ENCODE data around the gene BCL2.
A peak's percentile ranks its signal among the peaks of the same experiment; 100 is the strongest.
"Not testable (repeated sequence)": the region's sequence is repeated elsewhere in the genome, so short reads cannot be mapped to it uniquely, and the experiment has no call there.

BCL2 gene

DNA sequence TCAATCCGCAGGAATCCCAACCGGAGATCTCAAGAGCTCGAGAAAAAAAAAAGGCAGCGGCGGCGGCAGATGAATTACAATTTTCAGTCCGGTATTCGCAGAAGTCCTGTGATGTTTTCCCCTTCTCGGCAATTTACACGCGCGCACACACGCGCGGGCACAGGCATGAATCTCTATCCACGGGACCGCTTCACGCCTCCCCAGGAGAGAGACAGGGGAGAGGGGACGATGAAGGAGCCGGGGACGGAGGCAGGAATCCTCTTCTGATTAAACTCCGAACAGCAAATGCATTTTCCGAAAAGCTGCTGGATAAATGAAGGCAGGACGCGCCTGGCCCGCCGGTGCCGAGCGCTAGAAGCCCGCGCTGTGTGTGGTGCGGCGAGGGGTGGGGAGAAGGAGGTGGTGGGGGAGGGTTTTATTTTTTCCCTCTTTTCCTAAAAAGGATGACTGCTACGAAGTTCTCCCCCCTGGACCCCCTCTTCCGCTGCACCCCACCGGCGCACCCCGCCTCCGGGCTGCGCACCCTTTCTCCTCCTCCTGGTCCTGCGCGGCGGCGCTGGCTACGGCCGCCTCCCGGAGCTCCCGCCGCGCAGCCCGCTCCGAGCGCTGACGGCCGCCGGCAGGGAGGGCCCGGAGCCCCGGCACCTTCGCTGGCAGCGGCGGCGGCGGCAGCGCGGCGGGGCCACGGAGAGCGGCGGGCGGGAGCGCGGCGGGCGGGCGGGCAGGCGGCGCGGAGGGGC lies at the start of gene BCL2:
Gene BCL2, minus strand, starts transcription at position 387 of the 740 bp plus-strand sequence.
- FAIRE-seq: no peak

- FAIRE-seq: no peak
These were observed 49.0 kb upstream of the BCL2 start for GRCh38 chr18:63368611-63369010.

DNA sequence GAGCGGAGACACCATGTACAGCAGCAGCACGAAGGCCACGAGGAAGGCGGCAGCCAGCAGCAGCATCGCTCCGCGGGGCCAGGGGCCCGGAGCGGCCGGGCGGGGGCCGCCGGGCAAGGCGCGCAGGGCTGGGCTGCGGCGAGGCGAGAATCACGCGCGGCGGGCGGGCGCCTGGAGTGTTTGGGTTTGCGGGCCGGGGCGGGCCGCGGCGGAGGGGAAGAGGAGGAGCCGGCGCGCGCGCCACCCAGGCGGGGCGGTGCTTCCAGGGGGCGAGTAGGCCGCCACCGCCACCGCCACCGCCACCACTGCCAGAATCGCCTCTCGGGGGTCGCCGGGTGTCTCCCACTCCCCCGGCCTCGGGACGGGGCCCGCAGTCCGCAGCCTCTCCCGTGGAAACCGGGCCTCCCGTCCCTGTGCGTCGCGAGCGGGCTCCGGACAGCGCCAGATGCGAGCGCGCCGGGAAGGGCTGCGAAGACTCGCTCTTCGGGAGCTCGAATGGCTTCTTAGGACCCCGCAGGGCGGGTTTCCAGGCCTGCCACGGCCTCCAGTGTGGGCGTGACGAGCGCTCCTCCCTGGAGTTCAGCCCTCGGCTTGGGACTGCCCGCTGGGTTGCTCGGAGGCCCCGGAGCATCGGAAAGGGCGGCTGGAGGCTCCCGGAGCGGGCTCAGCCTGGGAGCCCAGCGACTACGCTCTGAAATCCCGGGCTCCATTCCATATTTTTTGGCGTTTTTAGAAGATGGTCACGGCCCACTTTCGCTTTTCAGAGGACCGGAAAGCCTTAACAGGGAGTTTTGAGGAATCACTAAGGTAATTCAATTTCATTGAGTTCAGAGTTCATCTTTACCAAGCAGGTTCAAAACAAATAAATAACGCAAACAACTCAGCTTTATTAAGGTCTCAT lies 47.7 kb upstream of the BCL2 start, which contains the start of gene KDSR:
Gene KDSR, minus strand, starts transcription at position 154 of the 901 bp plus-strand sequence. Its CDS starts 88 bp downstream, at position 66.
- FAIRE-seq: peak; percentile 85

- FAIRE-seq: no peak
These were observed 46.9 kb upstream of the BCL2 start for GRCh38 chr18:63366213-63367052.

- no peak for FAIRE-seq
These were observed 46.3 kb upstream of the BCL2 start for GRCh38 chr18:63365876-63366212.

DNA sequence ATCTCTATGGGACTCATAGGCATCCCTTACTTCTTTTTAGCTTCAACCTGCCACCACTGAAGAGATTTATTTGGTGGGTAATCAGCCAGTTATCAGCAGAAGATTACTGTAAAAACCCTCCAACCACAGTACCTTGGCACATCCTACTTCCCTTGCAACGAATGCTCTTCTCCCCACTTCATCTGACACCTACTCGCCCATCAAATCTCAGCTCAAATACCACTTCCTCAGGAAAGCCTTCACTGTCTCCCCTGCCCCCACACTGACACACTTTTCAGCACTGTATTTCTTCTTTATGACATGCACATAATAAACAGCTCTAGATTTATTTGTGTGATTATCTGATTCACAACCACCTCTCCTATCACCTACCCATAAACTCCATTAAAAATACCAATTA lies 44.4 kb upstream of the BCL2 start:
- FAIRE-seq: no peak

- FAIRE-seq: not testable (repeated sequence)
These were observed 43.9 kb upstream of the BCL2 start for GRCh38 chr18:63363420-63363819.

DNA sequence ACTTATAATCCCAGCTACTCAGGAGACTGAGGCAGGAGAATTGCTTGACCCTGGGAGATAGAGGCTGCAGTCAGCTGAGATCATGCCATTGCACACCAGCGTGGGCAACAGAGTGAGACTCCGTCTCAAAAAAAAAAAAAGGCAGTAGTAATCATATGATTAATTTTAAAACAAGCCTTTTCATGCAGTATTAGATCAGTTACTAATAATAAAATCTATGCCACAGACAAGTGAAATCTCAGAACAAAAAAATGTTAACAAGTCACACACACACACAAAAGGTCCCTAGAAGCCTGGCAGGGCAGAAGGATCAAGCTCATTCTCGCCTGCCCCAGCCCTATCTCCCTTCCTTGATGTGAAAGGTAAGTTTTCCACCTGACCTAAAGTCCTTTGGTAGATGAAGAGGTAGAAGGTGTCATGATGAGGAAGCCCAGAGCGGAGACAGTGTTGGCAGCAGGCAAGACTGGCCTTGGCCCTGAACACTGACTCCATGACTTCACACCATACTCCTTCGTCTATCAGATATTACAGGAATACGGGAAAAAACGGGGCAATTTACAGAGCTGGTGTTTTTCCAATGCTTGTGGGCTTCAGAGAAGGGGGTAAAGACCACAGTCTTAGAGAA lies 36.8 kb upstream of the BCL2 start:
- no peak for FAIRE-seq

DNA sequence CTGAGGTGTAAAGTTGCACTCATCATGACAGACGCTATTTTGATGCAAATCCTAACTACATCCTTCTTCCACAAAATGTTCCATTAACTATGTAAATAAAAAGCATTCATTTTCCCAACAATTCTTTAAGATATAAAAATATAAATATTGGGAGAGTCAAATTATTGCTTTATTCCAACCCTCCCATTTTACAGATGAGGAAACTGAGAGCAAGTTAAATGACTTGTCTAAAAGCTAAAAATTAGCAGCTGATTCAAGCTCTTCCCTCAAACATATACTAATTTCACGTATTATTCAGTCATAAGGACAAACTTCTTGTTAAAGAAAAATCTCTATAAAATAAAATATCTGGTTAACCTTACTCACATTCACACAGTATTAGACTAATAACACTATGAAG lies 30.7 kb upstream of the BCL2 start:
- FAIRE-seq: no peak

GRCh38 chr18:63348508-63349136 lies 29.1 kb upstream of the BCL2 start:
- no peak for FAIRE-seq

DNA sequence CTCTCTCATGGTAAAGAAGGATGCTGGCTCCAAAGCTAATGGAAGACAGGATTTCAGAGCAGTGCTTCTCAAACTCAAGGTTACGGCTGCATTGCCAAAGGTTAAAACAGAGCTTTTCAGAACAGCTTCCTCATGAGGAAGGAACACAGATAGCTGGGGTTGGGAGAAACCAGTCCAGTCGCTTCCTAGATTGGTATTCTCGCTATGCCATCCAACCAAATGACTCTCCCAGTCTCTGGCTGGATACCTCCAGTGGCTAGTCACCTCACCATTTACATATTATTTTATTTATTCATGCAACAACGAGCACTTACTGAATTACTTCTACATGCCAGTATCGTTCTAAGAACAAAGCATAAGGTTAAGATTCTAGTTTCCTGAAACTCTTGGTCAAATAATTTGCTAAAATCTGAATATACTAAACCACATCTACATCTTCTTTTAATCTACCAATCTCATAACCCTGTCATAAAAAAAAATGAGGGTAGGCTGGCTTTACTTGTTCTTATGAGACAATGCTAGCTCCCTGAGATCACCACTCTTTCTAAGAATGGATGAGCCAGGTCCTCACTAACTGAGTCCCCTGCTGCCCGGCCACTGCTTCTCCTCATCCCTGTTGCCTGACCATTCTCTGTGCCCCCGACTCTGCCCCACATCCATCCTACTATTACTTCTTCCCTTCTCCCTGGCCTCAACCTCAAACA lies 27.1 kb upstream of the BCL2 start:
- no peak for FAIRE-seq

DNA sequence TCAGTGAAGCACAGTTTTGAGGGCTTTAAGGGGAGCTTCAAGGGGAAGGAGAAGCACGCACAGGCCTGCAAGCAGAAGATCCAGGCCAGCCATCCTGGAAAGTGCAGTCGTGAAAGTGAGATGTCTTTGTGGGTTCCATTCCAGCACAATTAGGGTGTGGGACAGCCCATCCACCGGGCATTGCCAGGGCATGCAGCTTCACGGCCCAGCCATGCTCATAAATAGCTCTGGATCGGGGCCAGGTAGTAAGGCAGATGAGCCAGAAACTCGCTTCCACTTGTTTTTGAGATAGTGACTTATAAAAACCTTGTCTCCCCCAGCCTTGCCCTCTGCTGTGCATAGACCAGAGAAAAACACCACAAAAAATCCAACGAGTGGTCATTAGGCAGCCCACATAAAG lies 26.5 kb upstream of the BCL2 start:
- FAIRE-seq: no peak

- no peak for FAIRE-seq
These were observed 25.3 kb upstream of the BCL2 start for GRCh38 chr18:63344918-63345317.

- no peak for FAIRE-seq
These were observed 24.7 kb upstream of the BCL2 start for GRCh38 chr18:63344263-63344662.

GRCh38 chr18:63342206-63342605 lies 22.6 kb upstream of the BCL2 start:
- no peak for FAIRE-seq

GRCh38 chr18:63339920-63340484 lies 20.4 kb upstream of the BCL2 start:
- FAIRE-seq: no peak

GRCh38 chr18:63336366-63337099 lies 17.0 kb upstream of the BCL2 start:
- no peak for FAIRE-seq

GRCh38 chr18:63331105-63331504 lies 11.5 kb upstream of the BCL2 start:
- no peak for FAIRE-seq

DNA sequence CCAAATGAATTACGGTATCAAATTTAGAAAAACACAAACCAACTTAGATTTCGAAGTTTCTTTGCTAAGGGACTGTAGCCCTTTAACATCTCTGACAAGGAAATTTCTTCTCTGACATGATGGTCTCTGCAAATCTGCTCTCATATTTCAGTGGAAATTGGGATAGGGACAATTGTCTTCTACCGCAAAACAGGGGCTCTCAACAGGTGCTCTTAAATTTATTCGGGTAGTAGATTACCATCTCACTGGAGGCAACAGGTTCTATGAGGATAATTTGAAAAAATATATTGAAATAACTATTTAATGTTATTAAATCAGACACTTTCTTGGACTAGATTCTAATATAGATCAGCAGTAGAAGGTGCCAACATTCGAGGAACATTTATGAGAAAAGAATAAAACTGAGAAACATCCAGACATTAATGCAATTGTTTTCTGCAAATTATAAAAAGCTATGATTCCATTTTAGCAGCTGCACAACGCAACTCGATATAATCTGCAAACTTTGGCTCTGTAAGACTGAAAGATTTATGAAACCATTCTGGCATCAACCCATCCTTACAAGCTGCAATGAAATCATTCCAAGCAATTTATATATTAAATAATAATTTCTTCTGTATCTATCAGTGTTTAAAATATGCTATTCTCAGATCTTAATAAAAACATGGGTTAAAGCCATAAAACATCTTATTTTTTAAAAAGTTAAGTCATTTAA lies 10.0 kb upstream of the BCL2 start:
- no peak for FAIRE-seq

DNA sequence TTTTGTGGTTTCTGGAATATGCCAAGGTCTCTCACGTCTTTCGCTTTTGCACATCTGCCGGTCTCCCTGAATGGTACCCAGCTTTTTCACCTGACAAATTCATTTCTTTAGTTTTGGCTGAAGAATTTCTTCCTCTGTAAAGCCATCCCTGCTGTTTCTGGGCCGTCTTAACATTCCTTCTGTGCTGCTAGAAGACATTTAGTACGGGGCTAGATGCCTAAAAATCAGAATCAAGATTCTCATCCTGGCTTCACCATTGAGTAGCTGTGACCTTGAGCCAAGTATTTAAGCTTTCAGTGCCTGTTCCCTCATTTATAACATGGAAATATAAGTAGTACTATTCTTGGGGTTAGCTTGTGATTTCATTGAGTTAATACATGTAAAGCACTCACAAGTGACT lies 6.4 kb upstream of the BCL2 start:
- FAIRE-seq: no peak
